Measurements from ENCODE around the gene KRTAP2-1.

DNA sequence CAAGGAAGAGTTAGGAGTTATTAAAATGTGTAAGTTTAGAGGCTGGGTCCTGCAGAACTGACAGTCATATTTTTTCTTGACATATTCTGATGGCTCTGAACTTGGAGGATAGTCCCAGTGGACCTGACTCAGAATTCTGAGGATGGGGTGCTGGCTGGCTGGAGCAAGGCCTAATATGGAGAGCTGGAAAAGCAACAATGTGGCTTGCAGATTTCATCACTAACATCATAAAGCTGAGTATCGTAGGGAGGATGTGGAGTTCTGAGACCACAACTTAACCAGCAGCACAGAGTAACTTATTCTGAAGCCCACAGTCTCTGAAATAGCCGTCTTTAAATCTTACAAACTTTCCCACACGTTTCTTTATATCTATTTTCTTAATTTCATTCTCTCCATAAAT, 22.4 kb downstream of the KRTAP2-1 start:
- TF ChIP-seq, protein P1, sequence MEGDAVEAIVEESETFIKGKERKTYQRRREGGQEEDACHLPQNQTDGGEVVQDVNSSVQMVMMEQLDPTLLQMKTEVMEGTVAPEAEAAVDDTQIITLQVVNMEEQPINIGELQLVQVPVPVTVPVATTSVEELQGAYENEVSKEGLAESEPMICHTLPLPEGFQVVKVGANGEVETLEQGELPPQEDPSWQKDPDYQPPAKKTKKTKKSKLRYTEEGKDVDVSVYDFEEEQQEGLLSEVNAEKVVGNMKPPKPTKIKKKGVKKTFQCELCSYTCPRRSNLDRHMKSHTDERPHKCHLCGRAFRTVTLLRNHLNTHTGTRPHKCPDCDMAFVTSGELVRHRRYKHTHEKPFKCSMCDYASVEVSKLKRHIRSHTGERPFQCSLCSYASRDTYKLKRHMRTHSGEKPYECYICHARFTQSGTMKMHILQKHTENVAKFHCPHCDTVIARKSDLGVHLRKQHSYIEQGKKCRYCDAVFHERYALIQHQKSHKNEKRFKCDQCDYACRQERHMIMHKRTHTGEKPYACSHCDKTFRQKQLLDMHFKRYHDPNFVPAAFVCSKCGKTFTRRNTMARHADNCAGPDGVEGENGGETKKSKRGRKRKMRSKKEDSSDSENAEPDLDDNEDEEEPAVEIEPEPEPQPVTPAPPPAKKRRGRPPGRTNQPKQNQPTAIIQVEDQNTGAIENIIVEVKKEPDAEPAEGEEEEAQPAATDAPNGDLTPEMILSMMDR (IDR thresholded peaks at IDR 0.05; ENCODE audit: low read length) = no peak
- no peak for TF ChIP-seq EZH2 (optimal IDR thresholded peaks at IDR 0.05; ENCODE audit: low read depth, low read length)
